ENCODE data around the gene KIF1C. TPM values are rescaled to one million over a fixed set of nuclear protein-coding genes. Genes with fewer than 3 reads are reported as not detected.
"Not testable (repeated sequence)": the region's sequence is repeated elsewhere in the genome, so short reads cannot be mapped to it uniquely, and the experiment has no call there.

Gene KIF1C
- polyA plus RNA-seq, 3 donors: 76.2 to 94.4 (median 92.0) TPM

- no peak for DNase-seq (ENCODE audit: low read depth in 3 of 3, low spot score in 2 of 3)
These were observed 1.8 kb downstream of the KIF1C start for GRCh38 chr17:4999430-5000093.

GRCh38 chr17:5000237-5000639, 2.5 kb downstream of the KIF1C start:
- DNase-seq (ENCODE audit: low read depth in 3 of 3, low spot score in 2 of 3): no peak

DNA sequence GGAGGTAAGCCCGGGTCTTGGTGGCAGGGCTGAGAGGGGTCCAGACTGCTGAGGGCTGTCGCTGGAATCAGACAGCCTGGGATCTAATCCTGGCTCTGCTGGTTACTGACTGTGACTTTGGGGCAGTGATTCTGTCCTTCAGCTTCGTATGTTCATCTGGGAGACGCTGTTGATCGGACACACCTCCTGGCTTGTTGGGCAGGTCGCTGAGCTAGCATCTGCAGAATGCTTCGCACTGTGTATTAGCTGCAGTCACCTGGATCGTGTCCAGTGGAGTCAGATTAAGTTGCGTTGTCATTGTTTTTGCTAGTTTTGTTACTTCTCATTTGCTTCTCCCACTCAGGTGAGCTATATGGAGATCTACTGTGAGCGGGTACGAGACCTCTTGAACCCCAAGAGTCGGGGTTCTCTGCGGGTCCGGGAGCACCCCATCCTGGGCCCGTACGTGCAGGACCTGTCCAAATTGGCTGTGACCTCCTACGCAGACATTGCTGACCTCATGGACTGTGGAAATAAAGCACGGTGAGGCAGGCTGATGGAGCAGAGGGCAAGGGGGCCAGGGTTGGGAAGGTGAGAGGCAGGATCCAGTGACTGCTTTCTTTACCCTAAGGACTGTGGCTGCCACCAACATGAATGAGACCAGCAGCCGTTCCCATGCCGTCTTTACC, 4.5 kb downstream of the KIF1C start:
- no peak for DNase-seq (ENCODE audit: low read depth in 3 of 3, low spot score in 2 of 3)

GRCh38 chr17:5003214-5003867, 5.6 kb downstream of the KIF1C start:
- no peak for DNase-seq (ENCODE audit: low read depth in 3 of 3, low spot score in 2 of 3)

DNA sequence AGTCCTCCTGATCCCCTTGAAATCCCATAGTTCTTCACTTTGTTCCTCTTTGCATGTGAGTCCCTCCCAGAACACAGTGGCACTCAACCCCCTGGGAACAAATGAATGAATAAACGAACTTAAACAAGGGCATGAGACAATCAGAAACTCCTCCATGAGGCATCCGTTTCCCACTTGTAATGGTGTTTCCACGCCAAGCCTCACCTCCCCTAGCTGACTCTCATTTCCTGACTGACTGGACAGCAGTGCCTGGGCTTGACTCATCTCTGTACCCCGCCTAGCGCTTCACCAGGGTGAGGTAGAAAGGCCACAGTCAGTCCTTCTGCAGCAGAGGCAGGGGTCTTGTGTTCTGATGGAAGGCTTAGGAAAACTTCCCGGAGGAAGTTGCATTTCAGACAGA, 14.2 kb downstream of the KIF1C start:
- DNase-seq (ENCODE audit: low read depth in 3 of 3, low spot score in 2 of 3): no peak

- DNase-seq (ENCODE audit: low read depth in 3 of 3, low spot score in 2 of 3): no peak
These were observed 16.6 kb downstream of the KIF1C start for GRCh38 chr17:5014357-5014756.

GRCh38 chr17:5019475-5019956, 21.8 kb downstream of the KIF1C start:
- DNase-seq (ENCODE audit: low read depth in 3 of 3, low spot score in 2 of 3): no peak

- no peak for DNase-seq (ENCODE audit: low read depth in 3 of 3, low spot score in 2 of 3)
These were observed 22.8 kb downstream of the KIF1C start for GRCh38 chr17:5020502-5021023.

DNA sequence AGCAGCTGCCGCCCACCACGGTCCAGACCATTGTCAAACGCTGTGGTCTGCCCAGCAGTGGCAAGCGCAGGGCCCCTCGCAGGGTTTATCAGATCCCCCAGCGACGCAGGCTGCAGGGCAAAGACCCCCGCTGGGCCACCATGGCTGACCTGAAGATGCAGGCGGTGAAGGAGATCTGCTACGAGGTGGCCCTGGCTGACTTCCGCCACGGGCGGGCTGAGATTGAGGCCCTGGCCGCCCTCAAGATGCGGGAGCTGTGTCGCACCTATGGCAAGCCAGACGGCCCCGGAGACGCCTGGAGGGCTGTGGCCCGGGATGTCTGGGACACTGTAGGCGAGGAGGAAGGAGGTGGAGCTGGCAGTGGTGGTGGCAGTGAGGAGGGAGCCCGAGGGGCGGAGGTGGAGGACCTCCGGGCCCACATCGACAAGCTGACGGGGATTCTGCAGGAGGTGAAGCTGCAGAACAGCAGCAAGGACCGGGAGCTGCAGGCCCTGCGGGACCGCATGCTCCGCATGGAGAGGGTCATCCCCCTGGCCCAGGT, 24.5 kb downstream of the KIF1C start:
- no peak for DNase-seq (ENCODE audit: low read depth in 3 of 3, low spot score in 2 of 3)

GRCh38 chr17:5023588-5024147, 25.9 kb downstream of the KIF1C start:
- DNase-seq (ENCODE audit: low read depth in 3 of 3, low spot score in 2 of 3): no peak

DNA sequence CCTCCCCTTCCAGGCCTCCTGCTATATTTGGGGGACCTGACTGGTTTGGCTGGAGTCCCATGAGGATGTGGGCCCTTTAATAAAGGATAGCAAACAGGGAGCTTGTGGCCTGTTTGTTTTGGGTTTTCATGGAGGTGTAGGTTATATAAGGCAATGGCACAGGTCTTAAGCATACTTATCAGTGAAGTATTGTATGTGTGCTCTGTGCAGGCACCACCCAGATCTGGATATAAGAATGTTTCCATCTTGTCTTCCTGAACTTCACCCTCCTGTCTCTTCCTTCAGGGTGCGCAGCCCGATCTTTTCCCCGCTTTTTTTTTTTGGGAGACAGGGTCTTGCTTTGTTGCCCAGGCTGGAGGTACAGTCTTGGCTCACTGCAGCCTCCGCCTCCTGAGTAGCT, 26.9 kb downstream of the KIF1C start:
- DNase-seq (ENCODE audit: low read depth in 3 of 3, low spot score in 2 of 3): no peak

DNA sequence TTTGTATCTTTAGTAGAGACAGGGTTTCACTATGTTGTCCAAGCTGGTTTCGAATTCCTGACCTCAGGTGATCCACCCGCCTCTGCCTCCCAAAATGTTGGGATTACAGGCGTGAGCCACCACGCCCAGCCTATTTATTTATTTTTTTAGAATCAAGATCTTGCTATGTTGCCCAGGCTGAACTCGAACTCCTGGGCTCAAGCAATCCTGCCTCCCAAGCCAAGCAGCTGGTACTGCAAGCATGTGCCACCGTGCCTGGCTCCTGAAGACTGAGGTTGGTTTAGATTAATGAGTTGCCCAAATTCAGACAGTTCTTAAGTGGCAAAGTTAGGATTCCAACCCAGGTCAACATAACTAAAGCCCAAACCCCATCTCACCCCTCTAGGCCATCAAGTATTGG, 29.5 kb downstream of the KIF1C start:
- DNase-seq (ENCODE audit: low read depth in 3 of 3, low spot score in 2 of 3): no peak

DNA sequence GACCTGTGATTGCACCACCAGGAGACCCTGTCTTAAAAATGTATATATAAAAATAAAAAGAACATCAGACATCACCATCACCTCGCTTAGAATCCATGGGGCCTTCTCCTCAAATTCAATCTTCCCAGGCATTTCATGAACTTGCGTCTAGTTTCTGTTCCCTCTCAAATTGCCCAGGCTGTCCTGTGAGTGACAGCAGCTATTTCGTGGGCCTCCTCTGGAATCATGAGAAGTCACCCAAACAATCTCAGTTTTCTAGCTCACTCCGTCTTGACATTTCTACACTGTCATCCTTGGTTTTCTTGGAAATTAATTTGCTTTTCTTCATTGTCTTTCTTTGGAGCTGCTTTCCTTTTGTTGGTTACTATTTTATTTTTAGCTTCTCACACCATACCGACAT, 30.2 kb downstream of the KIF1C start:
- no peak for DNase-seq (ENCODE audit: low read depth in 3 of 3, low spot score in 2 of 3)

- DNase-seq (ENCODE audit: low read depth in 3 of 3, low spot score in 2 of 3): not testable (repeated sequence)
These were observed 32.4 kb downstream of the KIF1C start for GRCh38 chr17:5030168-5030567.

- DNase-seq (ENCODE audit: low read depth in 3 of 3, low spot score in 2 of 3): peak; percentile 80 to 81 (median 81)
These were observed 33.8 kb downstream of the KIF1C start for GRCh38 chr17:5031365-5032082.

DNA sequence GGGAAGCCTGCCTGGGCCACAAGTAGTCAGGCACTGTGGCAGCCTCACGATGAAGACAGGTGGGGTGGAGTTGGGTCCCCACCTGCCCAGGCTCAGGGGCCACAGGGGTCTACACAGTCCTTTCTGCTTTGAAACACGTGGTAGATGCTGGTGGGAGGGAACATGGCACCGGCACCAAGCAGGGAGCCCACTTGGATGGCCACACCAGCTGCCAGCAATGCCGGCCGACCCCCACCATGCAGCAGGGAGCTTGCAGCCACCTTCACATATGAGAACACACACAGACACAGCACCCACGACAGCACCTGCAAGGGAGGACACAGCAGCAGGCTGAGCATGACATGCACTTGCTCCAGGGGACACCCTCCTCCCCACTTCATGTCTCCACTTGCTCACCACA, 35.1 kb downstream of the KIF1C start:
- DNase-seq (ENCODE audit: low read depth in 3 of 3, low spot score in 2 of 3): no peak

DNA sequence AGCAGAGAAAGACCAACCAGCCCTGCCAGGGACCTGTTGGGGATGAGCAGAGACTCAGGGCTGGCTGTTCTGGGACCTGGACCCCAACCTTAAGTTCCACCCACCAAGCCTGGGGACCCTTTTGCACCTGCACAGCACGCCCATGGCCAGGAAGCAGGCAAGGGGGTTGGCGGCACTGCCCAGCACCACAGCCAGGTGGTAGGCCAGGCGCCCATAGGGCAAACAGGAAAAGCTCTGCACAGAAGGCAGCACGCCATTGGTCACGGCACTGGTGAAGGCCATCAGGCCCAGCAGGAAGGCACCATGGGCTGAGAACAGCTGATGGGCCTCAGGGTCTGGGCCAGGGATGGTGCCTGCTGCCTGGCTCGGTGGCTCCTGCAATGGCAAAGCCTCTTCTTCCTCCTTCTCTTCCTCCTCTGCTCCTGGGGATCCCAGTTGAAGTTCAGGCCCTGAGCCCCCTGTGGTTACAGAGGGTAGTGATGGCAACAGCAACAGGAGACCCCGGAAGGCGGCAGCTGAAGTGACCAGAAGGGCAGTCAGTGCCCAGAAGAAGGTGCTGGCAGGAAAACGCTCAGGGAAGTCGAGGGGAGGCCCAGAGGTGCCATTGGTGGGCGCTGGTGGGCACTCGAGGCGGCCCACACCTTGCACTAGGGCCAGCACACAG, 35.7 kb downstream of the KIF1C start:
- no peak for DNase-seq (ENCODE audit: low read depth in 3 of 3, low spot score in 2 of 3)

GRCh38 chr17:5034063-5034462, 36.3 kb downstream of the KIF1C start:
- DNase-seq (ENCODE audit: low read depth in 3 of 3, low spot score in 2 of 3): no peak

DNA sequence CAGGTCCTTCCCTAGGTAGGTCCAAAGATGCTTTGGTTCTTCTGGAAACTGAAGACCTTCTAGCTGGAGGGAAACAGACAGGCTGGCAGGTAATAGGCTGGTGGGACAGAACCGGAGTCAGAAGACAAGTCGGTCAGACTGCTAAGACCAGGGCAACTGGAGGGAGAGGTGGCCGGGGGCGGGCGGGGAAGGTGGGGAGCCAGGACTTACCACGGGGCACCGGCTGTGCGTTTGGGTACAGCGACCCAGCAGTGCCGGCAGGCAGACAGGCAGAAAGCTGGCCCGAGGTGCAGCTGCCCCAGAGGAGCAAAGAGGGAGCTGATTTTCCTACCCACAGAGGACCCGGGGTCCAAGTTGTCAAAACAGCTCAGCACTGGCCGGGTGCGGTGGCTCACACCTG, 36.9 kb downstream of the KIF1C start:
- no peak for DNase-seq (ENCODE audit: low read depth in 3 of 3, low spot score in 2 of 3)

DNA sequence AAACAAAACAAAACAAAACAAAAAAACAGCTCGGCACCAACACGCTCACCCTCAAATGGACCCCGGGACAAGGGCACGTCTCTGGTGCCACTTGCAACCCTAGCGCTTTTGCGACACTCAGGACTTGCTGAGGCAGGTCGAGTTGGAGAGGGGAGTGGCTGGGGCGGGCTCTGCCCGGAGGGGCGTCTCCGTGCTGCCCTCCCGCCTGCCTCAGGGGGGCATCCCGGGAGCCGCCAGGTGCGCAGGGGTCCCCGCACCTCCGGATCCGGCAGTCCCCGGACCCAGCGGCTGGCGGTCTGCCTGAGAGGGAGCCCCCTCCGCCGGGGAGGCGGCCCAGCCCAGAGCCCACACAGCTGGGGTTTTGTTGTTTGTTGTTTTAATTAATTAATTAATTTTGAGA, 37.6 kb downstream of the KIF1C start, which contains the start of gene SLC52A1:
SLC52A1 (minus strand) TSS at position 112 of the 400 bp plus-strand sequence. CDS start 820 bp downstream, outside the sequence.
- no peak for DNase-seq (ENCODE audit: low read depth in 3 of 3, low spot score in 2 of 3)
